ENCODE measurements around the gene DDX17.

- TF ChIP-seq CTCF (IDR thresholded peaks at IDR 0.05; ENCODE audit: low read length), result no peak
- no peak for TF ChIP-seq EZH2 (optimal IDR thresholded peaks at IDR 0.05; ENCODE audit: low read depth, low read length)
Observed at GRCh38 chr22:38437416-38437815, 68.7 kb downstream of the DDX17 start.
